Measurements from ENCODE around the gene COMMD1.
A peak's percentile ranks its signal among the peaks of the same experiment; 100 is the strongest.
"Not testable (repeated sequence)": the region's sequence is repeated elsewhere in the genome, so short reads cannot be mapped to it uniquely, and the experiment has no call there.

COMMD1 gene

GRCh38 chr2:61905372-61906185 lies at the start of gene COMMD1:
COMMD1 (plus strand) TSS chr2:61905674; CDS start chr2:61905679, 5 bp downstream.
- no peak for DNase-seq

GRCh38 chr2:61857224-61857623 lies 48.2 kb upstream of the COMMD1 start:
- DNase-seq = no peak

GRCh38 chr2:61862085-61862484 lies 43.4 kb upstream of the COMMD1 start:
- no peak for DNase-seq

- DNase-seq = not testable (repeated sequence)
These were observed 38.9 kb upstream of the COMMD1 start for GRCh38 chr2:61866482-61867089.

- no peak for DNase-seq
These were observed 29.1 kb upstream of the COMMD1 start for GRCh38 chr2:61876400-61876799.

GRCh38 chr2:61877571-61878245 lies 27.8 kb upstream of the COMMD1 start:
- DNase-seq = no peak

GRCh38 chr2:61878761-61879160 lies 26.7 kb upstream of the COMMD1 start:
- DNase-seq = no peak

GRCh38 chr2:61879351-61879750 lies 26.1 kb upstream of the COMMD1 start:
- not testable (repeated sequence) for DNase-seq

GRCh38 chr2:61882850-61883249 lies 22.6 kb upstream of the COMMD1 start:
- no peak for DNase-seq

- no peak for DNase-seq
These were observed 19.4 kb upstream of the COMMD1 start for GRCh38 chr2:61885896-61886603.

GRCh38 chr2:61887717-61888266 lies 17.7 kb upstream of the COMMD1 start:
- no peak for DNase-seq

GRCh38 chr2:61888267-61889055 lies 17.0 kb upstream of the COMMD1 start, which contains the start of gene CCT4:
CCT4 (minus strand) TSS chr2:61888656; CDS start chr2:61888507, 149 bp downstream.
- peak; percentile 54 for DNase-seq

- DNase-seq = no peak
These were observed 6.7 kb upstream of the COMMD1 start for GRCh38 chr2:61898810-61899209.

GRCh38 chr2:61900281-61900680 lies 5.2 kb upstream of the COMMD1 start:
- no peak for DNase-seq

- DNase-seq = no peak
These were observed 654 bp downstream of the COMMD1 start for GRCh38 chr2:61906186-61906470.

- DNase-seq = no peak
These were observed 3.6 kb downstream of the COMMD1 start for GRCh38 chr2:61909116-61909515.

- no peak for DNase-seq
These were observed 5.1 kb downstream of the COMMD1 start for GRCh38 chr2:61910603-61911002.

- no peak for DNase-seq
These were observed 6.0 kb downstream of the COMMD1 start for GRCh38 chr2:61911510-61911909.

- not testable (repeated sequence) for DNase-seq
These were observed 9.3 kb downstream of the COMMD1 start for GRCh38 chr2:61914794-61915193.

- no peak for DNase-seq
These were observed 15.1 kb downstream of the COMMD1 start for GRCh38 chr2:61920548-61920947.

GRCh38 chr2:61922714-61923113 lies 17.2 kb downstream of the COMMD1 start:
- no peak for DNase-seq
